HL-60 (cell line): ENCODE measurements around the gene GID8.

Source experiments
- DNase-seq, 2 experiments: peaks; one replicate each; pipeline ENCODE4 v3.0.0-alpha.2; 2010 to 2020; ENCODE audit warnings: low read depth in 1 of 2, low spot score in 1 of 2
- H3K27ac ChIP-seq: fragments of 250-450 bp; sonication (Bioruptor Pico); replicated peaks from 2 replicates; pipeline ENCODE4 v1.5.1; 2020; ENCODE audit warnings: mild to moderate bottlenecking, moderate library complexity
- H3K27me3 ChIP-seq: fragments of 250-450 bp; sonication (Bioruptor Pico); 2 replicates; pipeline ENCODE4 v1.5.1; 2021; ENCODE audit warnings: mild to moderate bottlenecking, moderate library complexity; ENCODE audit not compliant: insufficient read depth, poor library complexity, severe bottlenecking
- H3K4me3 ChIP-seq: replicated peaks from 2 replicates; pipeline ENCODE4 v1.5.1; 2011; ENCODE audit warnings: mild to moderate bottlenecking, control low read depth, low read length; ENCODE audit not compliant: insufficient read depth
- CTCF ChIP-seq: IDR thresholded peaks from one replicate; pipeline ENCODE4 v1.5.1; 2011; ENCODE audit warnings: low read length, control low read depth, inconsistent platforms; ENCODE audit not compliant: insufficient read depth
- GABPA ChIP-seq: IDR thresholded peaks from 2 replicates; pipeline ENCODE4 v1.6.1; 2012; ENCODE audit warnings: low read depth
- POLR2AphosphoS5 ChIP-seq: IDR thresholded peaks from 2 replicates; pipeline ENCODE4 v1.6.1; 2012; ENCODE audit warnings: low read depth
- REST ChIP-seq: IDR thresholded peaks from 2 replicates; pipeline ENCODE4 v1.6.1; 2012; ENCODE audit warnings: low read depth; ENCODE audit not compliant: insufficient replicate concordance
- SPI1 ChIP-seq: IDR thresholded peaks from 2 replicates; pipeline ENCODE4 v1.6.1; 2012; ENCODE audit warnings: low read depth, mild to moderate bottlenecking, borderline replicate concordance

The GID8 gene

GRCh38 chr20:62916703-62917476, 21.1 kb upstream of the GID8 start:
- no peak for DNase-seq
- TF ChIP-seq POLR2AphosphoS5 (no peak), CTCF (no peak), SPI1 (no peak), REST (no peak), GABPA (no peak)
- H3K27ac ChIP-seq = no peak overlapping the region
- H3K4me3 ChIP-seq = no peak overlapping the region
- no peaks in the 10 kb centered on the region for H3K27me3 ChIP-seq

- Histone ChIP-seq H3K27ac (no peak overlapping the region), H3K4me3 (no peak overlapping the region), H3K27me3 (no peaks in the 10 kb centered on the region)
- no peak for TF ChIP-seq GABPA
- no peak for TF ChIP-seq POLR2AphosphoS5
- no peak for TF ChIP-seq CTCF
- TF ChIP-seq REST = no peak
- TF ChIP-seq SPI1 = 0 out of 2 replicates have a peak, but pooled peaks have one; percentile 23
- no peak for DNase-seq
These were observed 20.2 kb upstream of the GID8 start for GRCh38 chr20:62917720-62918119.

GRCh38 chr20:62918147-62918546, 19.8 kb upstream of the GID8 start:
- Histone ChIP-seq H3K27me3 (no peaks in the 10 kb centered on the region), H3K4me3 (no peak overlapping the region), H3K27ac (no peak overlapping the region)
- DNase-seq = no peak
- TF ChIP-seq SPI1 = no peak
- no peak for TF ChIP-seq GABPA
- TF ChIP-seq CTCF = no peak
- TF ChIP-seq POLR2AphosphoS5 = no peak
- TF ChIP-seq REST = no peak
